Spleen (tissue), 11 donors: ENCODE data around the gene ATP11B. TPM values are rescaled to one million over a fixed set of nuclear protein-coding genes. Genes with fewer than 3 reads are reported as not detected.
"Not testable (repeated sequence)": the region's sequence is repeated elsewhere in the genome, so short reads cannot be mapped to it uniquely, and the experiment has no call there.

ENCODE experiments used
- DNase-seq: peaks from one replicate; pipeline ENCODE4 v3.0.0-alpha.2; 2020
- H3K27ac ChIP-seq, 8 donors: fragments of 200-600 bp; sonication (generic) in 7 of 8; 1 replicate in 4 of 8; 2 replicates in 4 of 8; pipeline versions ENCODE4 v1.5.0 to v1.8.0; 2016 to 2021; ENCODE audit warnings: inconsistent platforms in 4 of 8, mild to moderate bottlenecking in 4 of 8, moderate library complexity in 1 of 8
- H3K27me3 ChIP-seq, 7 donors: fragments of 200-600 bp; sonication (generic) in 6 of 7; replicated peaks in 1 of 7; 1 replicate in 4 of 7; 2 replicates in 3 of 7; pipeline versions ENCODE4 v1.5.0 to v1.8.0; 2016 to 2021; ENCODE audit warnings: inconsistent platforms in 3 of 7, mild to moderate bottlenecking in 1 of 7
- H3K36me3 ChIP-seq, 6 donors: fragments of 200-600 bp; sonication (generic) in 5 of 6; 1 replicate in 4 of 6; 2 replicates in 2 of 6; pipeline versions ENCODE4 v1.5.0 to v1.8.0; 2016 to 2021; ENCODE audit warnings: inconsistent platforms in 2 of 6
- H3K4me1 ChIP-seq, 6 donors: fragments of 200-600 bp; sonication (generic) in 5 of 6; 1 replicate in 3 of 6; 2 replicates in 3 of 6; pipeline versions ENCODE4 v1.5.0 to v1.8.0; 2016 to 2021; ENCODE audit warnings: inconsistent platforms in 3 of 6
- H3K4me3 ChIP-seq, 8 donors: fragments of 200-600 bp; sonication (generic) in 7 of 8; 1 replicate in 4 of 8; 2 replicates in 4 of 8; pipeline versions ENCODE4 v1.5.0 to v1.8.0; 2016 to 2021; ENCODE audit warnings: inconsistent platforms in 4 of 8, mild to moderate bottlenecking in 4 of 8, moderate library complexity in 2 of 8
- H3K9me3 ChIP-seq, 8 donors: fragments of 200-600 bp; sonication (generic) in 7 of 8; 1 replicate in 4 of 8; 2 replicates in 4 of 8; pipeline versions ENCODE4 v1.5.0 to v1.8.0; 2016 to 2021; ENCODE audit warnings: inconsistent platforms in 4 of 8
- POLR2A ChIP-seq, 3 donors: fragments of 450-650 bp; IDR thresholded peaks; one replicate each; pipeline ENCODE4 v1.5.1; 2017; ENCODE audit warnings: antibody characterized with exemption in 3 of 3, mild to moderate bottlenecking in 1 of 3
- POLR2AphosphoS5 ChIP-seq, 3 donors: sonication (generic); formaldehyde crosslinking; IDR thresholded peaks; one replicate each; pipeline ENCODE4 v1.5.1; 2017; ENCODE audit warnings: antibody characterized with exemption in 3 of 3
- WGBS, 5 donors: extraction: QIAGEN DNeasy Blood & Tissue Kit in 3 of 5; methylation state at CpG; one replicate each; pipeline versions ENCODE4 v1.1.5 to v1.1.7; 2013 to 2018; 5-methylcytosine and 5-hydroxymethylcytosine counted together
- intact Hi-C: fragments of 100-400 bp; cut with DNase I; formaldehyde crosslinking; loops from one replicate; pipeline ENCODE4 v1.15.0; 2023; ENCODE audit warnings: low total_unique reads
- polyA plus RNA-seq, 3 donors: library from polyadenylated mRNA; stranded (reverse); fragments of 200-250 nt; gene quantifications; one replicate each; pipeline ENCODE4 v1.2.1, GENCODE V29; 2013
- total RNA-seq, 7 donors: library from RNA; depleted of rRNA in 3 of 7; stranded (reverse); fragments of >200 nt in 3 of 7; fragmentation: NEBNext Ultra II Directional in 4 of 7; extraction: Animal tissue kit (Norgen Biotek cat#: 25700) in 4 of 7; gene quantifications; one replicate each; pipeline versions ENCODE4 v1.1.0 to v1.2.1, GENCODE V29; 2016 to 2021
- TF ChIP-seq, protein P1 (sequence below), 11 experiments: fragments of 200-600 bp in 7 of 11; fragments of 450-650 bp in 4 of 11; sonication (generic) in 4 of 11; IDR thresholded peaks in 8 of 11; conservative IDR thresholded peaks in 3 of 11; 1 replicate in 7 of 11; 2 replicates in 4 of 11; pipeline versions ENCODE4 v1.4.0 to v1.8.0; 2016 to 2021; ENCODE audit warnings: antibody characterized with exemption in 11 of 11, inconsistent platforms in 4 of 11, mild to moderate bottlenecking in 1 of 11
- donor health status: healthy with polysubstance abuse.
- donor health status: DM: no; HTN: no; CAD: no; lungs with moderate emphysema.
- donor health status: DM: no; HTN: no; CAD: no.
- donor health status: Bipolar disorder and iron deficiency.
- donor health status: healthy.
- donor health status: DM: no; HTN: no; CAD: no.
- donor health status: DM: yes; HTN: yes; CAD: no.

ATP11B gene
- total and polyA plus RNA-seq, 10 donors, result 7.2 to 165 (median 90.3) TPM

DNA sequence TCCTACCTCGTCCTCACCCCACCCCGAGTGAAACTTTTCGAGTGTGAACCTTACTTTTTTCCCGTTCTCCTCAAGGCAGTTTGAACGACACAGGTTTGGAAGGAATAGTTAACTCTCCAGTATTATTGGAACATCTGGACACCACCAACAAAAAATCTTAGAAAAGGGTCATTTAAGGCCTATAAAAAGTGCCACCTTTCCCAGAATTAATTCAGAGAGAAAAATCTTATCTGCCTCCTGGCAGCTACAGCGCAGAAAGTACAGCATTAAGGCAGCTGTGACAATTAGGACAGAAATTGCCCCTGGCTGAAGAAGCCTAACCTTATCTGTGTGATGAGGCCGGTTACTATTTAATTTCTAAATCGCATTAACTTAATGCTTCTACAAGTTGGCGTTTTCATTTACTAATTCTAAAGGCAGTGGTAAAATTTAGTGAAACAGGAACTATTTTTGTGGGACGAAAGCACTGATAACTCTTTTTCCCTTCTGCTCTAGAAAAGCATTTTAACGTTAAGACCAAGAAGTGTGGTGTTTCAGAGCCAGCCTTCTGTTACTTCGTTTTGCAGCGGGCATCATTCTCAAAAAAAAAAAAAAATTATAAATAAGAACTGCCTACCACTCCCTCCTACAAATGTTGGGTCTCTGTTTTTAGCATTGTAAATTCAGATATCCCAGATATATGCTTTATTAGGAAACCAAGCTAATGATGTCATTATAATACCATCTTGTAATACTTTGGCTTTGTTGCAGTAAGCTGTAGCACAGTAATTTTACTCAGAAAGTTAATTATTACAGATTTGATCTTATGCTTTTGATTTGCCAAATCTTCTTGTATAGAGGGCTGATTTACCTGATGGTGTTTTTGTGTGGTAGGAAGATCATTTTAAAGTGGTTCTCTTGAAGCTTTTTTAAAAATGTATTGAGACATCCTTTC lies 1.4 kb downstream of the ATP11B start:
- H3K4me3 ChIP-seq, result peak overlapping the region; percentile 77 to 93 (median 84)
- peak overlapping the region; percentile 92 to 100 (median 98) for H3K27ac ChIP-seq
- H3K4me1 ChIP-seq, result peaks cover 9 to 72% (median 44%) of the 10 kb centered on the region in 6 donors
- 2 to 5% (median 3%) methylated on average over 13 of the region's 13 CpGs for WGBS, 5 donors
- H3K9me3 ChIP-seq, result no peaks in the 10 kb centered on the region
- intact Hi-C loops, result no loop called here
- no peaks in the 10 kb centered on the region for H3K27me3 ChIP-seq
- TF ChIP-seq POLR2AphosphoS5 (IDR thresholded peaks at IDR 0.05) (no peak), POLR2A (IDR thresholded peaks at IDR 0.05) (peak in 1 of 3 donors; percentile 26)
- TF ChIP-seq, protein P1, sequence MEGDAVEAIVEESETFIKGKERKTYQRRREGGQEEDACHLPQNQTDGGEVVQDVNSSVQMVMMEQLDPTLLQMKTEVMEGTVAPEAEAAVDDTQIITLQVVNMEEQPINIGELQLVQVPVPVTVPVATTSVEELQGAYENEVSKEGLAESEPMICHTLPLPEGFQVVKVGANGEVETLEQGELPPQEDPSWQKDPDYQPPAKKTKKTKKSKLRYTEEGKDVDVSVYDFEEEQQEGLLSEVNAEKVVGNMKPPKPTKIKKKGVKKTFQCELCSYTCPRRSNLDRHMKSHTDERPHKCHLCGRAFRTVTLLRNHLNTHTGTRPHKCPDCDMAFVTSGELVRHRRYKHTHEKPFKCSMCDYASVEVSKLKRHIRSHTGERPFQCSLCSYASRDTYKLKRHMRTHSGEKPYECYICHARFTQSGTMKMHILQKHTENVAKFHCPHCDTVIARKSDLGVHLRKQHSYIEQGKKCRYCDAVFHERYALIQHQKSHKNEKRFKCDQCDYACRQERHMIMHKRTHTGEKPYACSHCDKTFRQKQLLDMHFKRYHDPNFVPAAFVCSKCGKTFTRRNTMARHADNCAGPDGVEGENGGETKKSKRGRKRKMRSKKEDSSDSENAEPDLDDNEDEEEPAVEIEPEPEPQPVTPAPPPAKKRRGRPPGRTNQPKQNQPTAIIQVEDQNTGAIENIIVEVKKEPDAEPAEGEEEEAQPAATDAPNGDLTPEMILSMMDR (IDR thresholded peaks at IDR 0.05 in 8 of 11, conservative IDR thresholded peaks at IDR 0.05 in 3 of 11), result no peak
- no peak for DNase-seq
- H3K36me3 ChIP-seq, result peaks cover 0 to 6% (median 0%) of the 10 kb centered on the region in 6 donors

DNA sequence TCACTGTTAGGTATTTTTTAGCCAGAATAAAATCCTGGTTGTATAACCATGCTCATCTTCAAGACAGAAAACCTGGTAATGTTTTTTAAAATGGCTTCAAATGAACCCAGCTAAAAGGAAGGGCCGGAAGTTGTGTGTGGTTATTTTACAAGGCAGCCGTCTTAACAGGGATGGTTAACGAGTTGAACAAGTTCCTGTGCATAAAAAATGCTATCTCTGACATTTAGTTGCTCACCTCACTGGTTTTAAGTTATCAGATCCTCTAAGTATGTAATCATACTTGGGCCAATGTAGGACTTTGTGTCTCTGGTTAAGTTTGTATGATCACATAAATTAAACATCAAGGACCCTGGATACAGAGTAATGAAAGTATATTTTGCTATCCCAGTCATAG lies 2.1 kb downstream of the ATP11B start:
- intact Hi-C loops, result no loop called here
- WGBS, 5 donors, result 4 to 11% (median 7%) methylated on average over 3 of the region's 3 CpGs
- no peak for DNase-seq
- peaks cover 0 to 8% (median 0%) of the 10 kb centered on the region in 6 donors for H3K36me3 ChIP-seq
- H3K4me1 ChIP-seq, result peaks cover 9 to 72% (median 46%) of the 10 kb centered on the region in 6 donors
- H3K27ac ChIP-seq, result peak overlapping the region; percentile 92 to 100 (median 98)
- H3K27me3 ChIP-seq, result no peaks in the 10 kb centered on the region
- H3K9me3 ChIP-seq, result no peaks in the 10 kb centered on the region
- H3K4me3 ChIP-seq, result peak overlapping the region; percentile 77 to 93 (median 84)
- no peak for TF ChIP-seq POLR2AphosphoS5 (IDR thresholded peaks at IDR 0.05)
- TF ChIP-seq, protein P1 (IDR thresholded peaks at IDR 0.05 in 8 of 11, conservative IDR thresholded peaks at IDR 0.05 in 3 of 11), result no peak
- TF ChIP-seq POLR2A (IDR thresholded peaks at IDR 0.05), result no peak

DNA sequence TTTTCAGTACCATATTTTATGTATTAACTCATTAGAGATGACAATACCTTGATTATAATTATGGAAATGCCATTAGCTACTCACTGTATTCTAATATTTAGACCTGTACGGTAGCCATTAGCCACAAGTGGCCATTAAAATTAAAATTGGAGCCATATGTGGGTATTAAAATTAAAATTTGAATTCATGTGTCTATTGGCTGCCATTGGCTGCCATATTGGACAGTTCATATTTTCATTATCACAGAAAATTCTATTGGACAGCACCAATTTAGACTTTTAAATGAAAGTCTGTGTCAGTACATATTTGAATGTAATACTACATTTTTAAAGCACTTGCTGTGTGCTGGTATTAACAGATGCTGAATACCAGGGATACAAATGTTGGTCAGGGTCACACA lies 3.0 kb downstream of the ATP11B start:
- Histone ChIP-seq H3K36me3 (peaks cover 0 to 8% (median 0%) of the 10 kb centered on the region in 6 donors), H3K4me3 (no peak overlapping the region), H3K4me1 (peaks cover 9 to 81% (median 50%) of the 10 kb centered on the region in 6 donors), H3K27me3 (no peaks in the 10 kb centered on the region), H3K9me3 (no peaks in the 10 kb centered on the region), H3K27ac (peak overlapping the region in 2 of 8 donors; percentile 96 to 100)
- 87 to 100% (median 96%) methylated on average over 1 of the region's 1 CpG for WGBS, 5 donors
- intact Hi-C loops, result no loop called here
- no peak for DNase-seq
- no peak for TF ChIP-seq POLR2A (IDR thresholded peaks at IDR 0.05)
- no peak for TF ChIP-seq POLR2AphosphoS5 (IDR thresholded peaks at IDR 0.05)
- TF ChIP-seq, protein P1 (IDR thresholded peaks at IDR 0.05 in 8 of 11, conservative IDR thresholded peaks at IDR 0.05 in 3 of 11), result no peak

DNA sequence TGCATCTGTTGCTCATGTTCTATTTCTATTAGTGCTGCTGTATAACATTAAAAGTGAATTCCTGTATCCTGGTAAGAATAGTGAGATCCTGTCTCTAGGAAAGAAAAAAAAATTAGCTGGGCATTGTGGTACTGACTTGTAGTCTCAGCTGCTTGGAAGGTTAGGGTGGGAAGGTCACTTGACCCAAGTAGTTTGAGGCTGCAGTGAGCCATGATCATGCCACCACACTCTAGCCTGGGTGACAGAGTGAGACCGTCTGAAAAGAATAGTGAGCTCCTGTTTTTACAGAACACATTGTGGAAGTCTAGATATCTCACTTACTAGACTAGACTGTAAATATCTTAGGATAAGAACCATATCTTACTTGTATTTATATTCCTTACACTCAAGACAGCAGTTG lies 4.6 kb downstream of the ATP11B start:
- H3K27me3 ChIP-seq, result no peaks in the 10 kb centered on the region
- H3K4me3 ChIP-seq, result no peak overlapping the region
- intact Hi-C loops, result no loop called here
- WGBS, 5 donors, result 59 to 82% (median 76%) methylated on average over 1 of the region's 1 CpG
- no peaks in the 10 kb centered on the region for H3K9me3 ChIP-seq
- H3K4me1 ChIP-seq, result peaks cover 15 to 86% (median 55%) of the 10 kb centered on the region in 6 donors
- no peak overlapping the region for H3K27ac ChIP-seq
- TF ChIP-seq POLR2AphosphoS5 (IDR thresholded peaks at IDR 0.05), result no peak
- TF ChIP-seq, protein P1 (IDR thresholded peaks at IDR 0.05 in 8 of 11, conservative IDR thresholded peaks at IDR 0.05 in 3 of 11), result no peak
- no peak for TF ChIP-seq POLR2A (IDR thresholded peaks at IDR 0.05)
- DNase-seq, result no peak
- peaks cover 0 to 8% (median 0%) of the 10 kb centered on the region in 6 donors for H3K36me3 ChIP-seq

DNA sequence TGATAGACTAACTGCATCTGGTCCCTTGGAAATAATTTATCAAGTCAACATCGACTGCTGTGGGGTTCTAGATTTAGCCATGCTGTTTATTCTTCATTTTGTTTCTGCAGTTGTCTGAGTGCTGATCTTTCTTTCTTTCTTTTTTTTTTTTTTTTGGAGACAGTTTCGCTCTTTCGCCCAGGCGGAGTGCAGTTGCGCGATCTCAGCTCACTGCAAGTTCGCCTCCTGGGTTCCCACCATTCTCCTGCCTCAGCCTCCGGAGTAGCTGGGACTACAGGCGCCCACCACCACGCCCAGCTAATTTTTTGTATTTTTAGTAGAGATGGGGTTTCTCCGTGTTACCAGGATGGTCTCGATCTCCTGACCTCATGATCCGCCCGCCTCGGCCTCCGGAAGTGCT lies 5.8 kb downstream of the ATP11B start:
- WGBS, 5 donors, result 96 to 98% (median 96%) methylated on average over 16 of the region's 16 CpGs
- intact Hi-C loops, H3K36me3 ChIP-seq, H3K4me3 ChIP-seq, H3K9me3 ChIP-seq, H3K27me3 ChIP-seq, DNase-seq, H3K27ac ChIP-seq: not testable (repeated sequence)
- peaks cover 15 to 98% (median 67%) of the 10 kb centered on the region in 6 donors for H3K4me1 ChIP-seq
